HG02623 (cell line): Measurements from ENCODE around the gene SEC11C.

Experiments used
- ATAC-seq: cut with Tn5 transposase; IDR thresholded peaks from one replicate; pipeline ENCODE4 v1.9.1; 2021; ENCODE audit warnings: moderate library complexity; ENCODE audit not compliant: unreplicated experiment

The SEC11C gene

GRCh38 chr18:59144483-59144882 lies 4.8 kb downstream of the SEC11C start:
- ATAC-seq = no peak

GRCh38 chr18:59145055-59145454 lies 5.4 kb downstream of the SEC11C start:
- ATAC-seq = no peak

GRCh38 chr18:59148192-59148591 lies 8.5 kb downstream of the SEC11C start:
- ATAC-seq = no peak

- no peak for ATAC-seq
Observed at GRCh38 chr18:59149007-59149406, 9.3 kb downstream of the SEC11C start.

- no peak for ATAC-seq
Observed at GRCh38 chr18:59149416-59149815, 9.7 kb downstream of the SEC11C start.

- no peak for ATAC-seq
Observed at GRCh38 chr18:59150236-59150635, 10.6 kb downstream of the SEC11C start.

GRCh38 chr18:59155153-59155552 lies 15.5 kb downstream of the SEC11C start:
- ATAC-seq = no peak

- no peak for ATAC-seq
Observed at GRCh38 chr18:59156316-59156715, 16.6 kb downstream of the SEC11C start.

- ATAC-seq = no peak
Observed at GRCh38 chr18:59159265-59159664, 19.6 kb downstream of the SEC11C start.

GRCh38 chr18:59159986-59160385 lies 20.3 kb downstream of the SEC11C start:
- no peak for ATAC-seq

- no peak for ATAC-seq
Observed at GRCh38 chr18:59172664-59173249, 33.1 kb downstream of the SEC11C start.

- ATAC-seq = no peak
Observed at GRCh38 chr18:59177485-59177884, 37.8 kb downstream of the SEC11C start.

- no peak for ATAC-seq
Observed at GRCh38 chr18:59180150-59180845, 40.6 kb downstream of the SEC11C start.

- ATAC-seq = no peak
Observed at GRCh38 chr18:59182673-59183072, 43.0 kb downstream of the SEC11C start.

GRCh38 chr18:59189008-59189407 lies 49.3 kb downstream of the SEC11C start:
- ATAC-seq = no peak

- no peak for ATAC-seq
Observed at GRCh38 chr18:59189746-59190145, 50.1 kb downstream of the SEC11C start.

- no peak for ATAC-seq
Observed at GRCh38 chr18:59196161-59196725, 56.6 kb downstream of the SEC11C start.

GRCh38 chr18:59197636-59198035 lies 58.0 kb downstream of the SEC11C start:
- no peak for ATAC-seq

GRCh38 chr18:59198215-59198614 lies 58.5 kb downstream of the SEC11C start:
- no peak for ATAC-seq

- ATAC-seq = no peak
Observed at GRCh38 chr18:59200787-59201186, 61.1 kb downstream of the SEC11C start.

GRCh38 chr18:59202258-59202820 lies 62.7 kb downstream of the SEC11C start:
- ATAC-seq = no peak

- no peak for ATAC-seq
Observed at GRCh38 chr18:59207506-59207905, 67.8 kb downstream of the SEC11C start.
